GM18858 (cell line): Measurements from ENCODE around the gene TPBG.
"Not testable (repeated sequence)": the region's sequence is repeated elsewhere in the genome, so short reads cannot be mapped to it uniquely, and the experiment has no call there.

Experiments
- ATAC-seq: cut with Tn5 transposase; IDR thresholded peaks from one replicate; pipeline ENCODE4 v1.9.1; 2021; ENCODE audit not compliant: unreplicated experiment

TPBG gene

GRCh38 chr6:82372656-82373055 lies 9.0 kb downstream of the TPBG start:
- no peak for ATAC-seq

GRCh38 chr6:82374516-82374915 lies 10.9 kb downstream of the TPBG start:
- ATAC-seq, result no peak

- ATAC-seq, result no peak
Measured at GRCh38 chr6:82376636-82377035, 13.0 kb downstream of the TPBG start.

- ATAC-seq, result no peak
Measured at GRCh38 chr6:82380566-82381185, 17.1 kb downstream of the TPBG start.

GRCh38 chr6:82381278-82381677 lies 17.7 kb downstream of the TPBG start:
- peak; percentile 77 for ATAC-seq

- no peak for ATAC-seq
Measured at GRCh38 chr6:82385102-82385501, 21.5 kb downstream of the TPBG start.

GRCh38 chr6:82385546-82385945 lies 21.9 kb downstream of the TPBG start:
- no peak for ATAC-seq

GRCh38 chr6:82385961-82386360 lies 22.3 kb downstream of the TPBG start:
- no peak for ATAC-seq

- not testable (repeated sequence) for ATAC-seq
Measured at GRCh38 chr6:82394770-82395169, 31.2 kb downstream of the TPBG start.

- ATAC-seq, result no peak
Measured at GRCh38 chr6:82396964-82397751, 33.5 kb downstream of the TPBG start.

GRCh38 chr6:82397962-82398692 lies 34.5 kb downstream of the TPBG start:
- no peak for ATAC-seq

GRCh38 chr6:82408952-82409431 lies 45.4 kb downstream of the TPBG start:
- ATAC-seq, result no peak

GRCh38 chr6:82410151-82410648 lies 46.6 kb downstream of the TPBG start:
- no peak for ATAC-seq

- ATAC-seq, result no peak
Measured at GRCh38 chr6:82413868-82414267, 50.3 kb downstream of the TPBG start.

GRCh38 chr6:82415820-82416219 lies 52.2 kb downstream of the TPBG start:
- no peak for ATAC-seq

- no peak for ATAC-seq
Measured at GRCh38 chr6:82416346-82416745, 52.7 kb downstream of the TPBG start.
